ENCODE results near the gene PPP2R5A. TPM values are rescaled to one million over a fixed set of nuclear protein-coding genes. Genes with fewer than 3 reads are reported as not detected.

The PPP2R5A gene
- total and polyA plus RNA-seq, 2 of the 8 experiments (the other 6 are each of a cell fraction or from before 2014, with no cell fraction given) = 14.6 to 36.3 TPM

GRCh38 chr1:212242288-212242984, 42.8 kb upstream of the PPP2R5A start:
- H4K8ac ChIP-seq (ENCODE audit: extremely low read depth, insufficient read depth, low read length) = no peak overlapping the region
- ChIA-PET CTCF (ENCODE audit: partially characterized antibody) (interaction anchor here (1.3 to 1.5 kb wide), 3 partner anchors 13 to 170 kb away, joined by 3 to 6 read pairs (median 4); no protein-coding TSS in a partner anchor), POLR2A (ENCODE audit: partially characterized antibody) (no interaction called here)
- H3K79me2 ChIP-seq (ENCODE audit: control insufficient read depth in 1 of 2, insufficient read depth in 2 of 2, low read length in 2 of 2) = no peaks in the 10 kb centered on the region
- H3K14ac ChIP-seq (ENCODE audit: insufficient read length) = no peak overlapping the region
- FAIRE-seq = no peak
- H3K27ac ChIP-seq (ENCODE audit: low read depth, low read length) = no peak overlapping the region
- no peak overlapping the region for H3K4me2 ChIP-seq (ENCODE audit: insufficient read depth in 1 of 2, low read depth in 2 of 2, low read length in 2 of 2)
- no peak overlapping the region for H3K18ac ChIP-seq (ENCODE audit: extremely low read depth, low read length)
- no peaks in the 10 kb centered on the region for H3K9me3 ChIP-seq (ENCODE audit: insufficient read depth in 2 of 2, low read depth in 1 of 2, low read length in 1 of 2)
- H2BK15ac ChIP-seq (ENCODE audit: low read length) = no peak overlapping the region
- no peaks in the 10 kb centered on the region for H3K79me1 ChIP-seq (ENCODE audit: low read depth, low read length)
- TF ChIP-seq JUND (IDR thresholded peaks at IDR 0.05; ENCODE audit: low read length) (no peak), CTCF (IDR thresholded peaks at IDR 0.05; ENCODE audit: control extremely low read depth in 1 of 3, insufficient read depth in 1 of 3, low read depth in 1 of 3, low read length in 3 of 3) (no peak), KDM5A (IDR thresholded peaks at IDR 0.05; ENCODE audit: low read length) (no peak), SIX5 (IDR thresholded peaks at IDR 0.05; ENCODE audit: low read depth, low read length) (no peak), GTF2F1 (IDR thresholded peaks at IDR 0.05; ENCODE audit: borderline replicate concordance, low read depth, low read length) (no peak), TEAD4 (IDR thresholded peaks at IDR 0.05; ENCODE audit: low read depth, low read length) (no peak), SAP30 (IDR thresholded peaks at IDR 0.05; ENCODE audit: insufficient read depth, insufficient replicate concordance, low read length) (no peak), BRCA1 (IDR thresholded peaks at IDR 0.05; ENCODE audit: low read depth, low read length) (no peak), NANOG (IDR thresholded peaks at IDR 0.05; ENCODE audit: insufficient read depth, low read depth, low read length, poor library complexity, severe bottlenecking) (no peak), CBX8 (IDR thresholded peaks at IDR 0.05; ENCODE audit: borderline replicate concordance, low read depth, low read length) (no peak), TBP (IDR thresholded peaks at IDR 0.05; ENCODE audit: low read depth, low read length) (no peak)
- H3K4me3 ChIP-seq (ENCODE audit: extremely low read depth in 1 of 4, insufficient read depth in 2 of 4, low read depth in 3 of 4, low read length in 4 of 4) = no peak overlapping the region
- H2BK5ac ChIP-seq (ENCODE audit: low read depth, low read length) = no peak overlapping the region
- H2AK5ac ChIP-seq (ENCODE audit: low read depth, low read length) = no peak overlapping the region
- no peak overlapping the region for H4K91ac ChIP-seq (replicated peaks; ENCODE audit: insufficient read length, low read length)
- no peak overlapping the region for H2BK20ac ChIP-seq (ENCODE audit: low read length)
- no peak overlapping the region for H2BK120ac ChIP-seq (replicated peaks; ENCODE audit: low read depth, low read length)
- H3K56ac ChIP-seq (replicated peaks; ENCODE audit: insufficient read length, low read depth, low read length) = no peak overlapping the region
- H3K4me1 ChIP-seq (replicated peaks in 1 of 4; ENCODE audit: control insufficient read depth in 3 of 4, insufficient read depth in 4 of 4, low read length in 3 of 4) = no peaks in the 10 kb centered on the region
- no peak overlapping the region for H3K23ac ChIP-seq (ENCODE audit: insufficient read length)
- H3K4ac ChIP-seq (replicated peaks; ENCODE audit: insufficient read length, low read depth, low read length) = no peak overlapping the region
- no peak overlapping the region for H4K5ac ChIP-seq (ENCODE audit: insufficient read length, low read depth, low read length)
- no peak overlapping the region for H2BK12ac ChIP-seq (ENCODE audit: low read depth, low read length)
- H3K36me3 ChIP-seq (ENCODE audit: control insufficient read depth in 2 of 4, insufficient read depth in 4 of 4, low read length in 3 of 4) = no peaks in the 10 kb centered on the region
- no peak for DNase-seq (ENCODE audit: low read depth in 1 of 2, low spot score in 2 of 2)
- H4K20me1 ChIP-seq (replicated peaks in 1 of 2; ENCODE audit: control insufficient read depth in 1 of 2, insufficient read depth in 2 of 2, low read length in 2 of 2) = no peaks in the 10 kb centered on the region
- H3K27me3 ChIP-seq (replicated peaks in 1 of 4; ENCODE audit: control insufficient read depth in 3 of 4, extremely low read depth in 1 of 4, insufficient read depth in 3 of 4, low read length in 3 of 4) = no peaks in the 10 kb centered on the region; a peak in 1 of 7 replicates
- WGBS, 2 experiments (ENCODE audit: extremely low coverage in 1 of 2, insufficient coverage in 1 of 2, insufficient read length in 1 of 2, insufficient replicate concordance in 2 of 2, low coverage in 1 of 2, low lambda C conversion rate in 2 of 2, missing lambda C conversion rate in 1 of 2) = 91% methylated on average over 11 of the region's 11 CpGs; no CpG with 5 or more reads in 1 of the 2 experiments
- no peak overlapping the region; the same call in 1 of the 2 replicates for H2AFZ ChIP-seq (ENCODE audit: low read length)
- H3K9ac ChIP-seq (replicated peaks in 1 of 4; ENCODE audit: extremely low read depth in 1 of 4, low read depth in 3 of 4, low read length in 3 of 4) = no peak overlapping the region
- no peaks in the 10 kb centered on the region for H3K23me2 ChIP-seq (ENCODE audit: low read depth, low read length)
